Endothelial cell of umbilical vein (primary cell): ENCODE results near the gene PFAS. TPM values are rescaled to one million over a fixed set of nuclear protein-coding genes. Genes with fewer than 3 reads are reported as not detected.

ENCODE experiments used
- BruUV-seq: library from RNA; stranded (reverse); fragments of 400-500 nt; replicated peaks from 2 replicates; lab custom pipeline; 2021; lab: Mats Ljungman, UMichigan
- CTCF ChIA-PET: fragments of 300-600, 350-600 bp; sonication (Branson Sonifier 250); formaldehyde crosslinking; loops from one replicate; lab custom pipeline; 2021; ENCODE audit warnings: antibody characterized with exemption, inconsistent platforms; lab: Charles Lee
- POLR2A ChIA-PET: fragments of 300-600, 350-600 bp; sonication (Branson Sonifier 250); formaldehyde crosslinking; loops from one replicate; lab custom pipeline; 2021; ENCODE audit warnings: antibody characterized with exemption, inconsistent platforms; lab: Charles Lee
- DNase-seq: peaks from one replicate; pipeline ENCODE4 v3.0.0-alpha.2; 2011; ENCODE audit warnings: low read depth, low spot score
- FAIRE-seq: peaks from 2 replicates; lab custom pipeline; 2011; peaks lifted over from hg19 to GRCh38; lab: Jason Lieb, UNC
- H2AFZ ChIP-seq: 2 replicates; pipeline ENCODE4 v1.6.0; 2012; ENCODE audit warnings: low read depth, low read length, control low read depth, inconsistent platforms
- H3K27ac ChIP-seq: 2 replicates; pipeline ENCODE4 v1.5.1; 2011; ENCODE audit warnings: low read depth, mild to moderate bottlenecking, control low read depth, low read length, moderate library complexity; ENCODE audit not compliant: insufficient read depth
- H3K27me3 ChIP-seq, 2 experiments: 2 replicates each; pipeline versions ENCODE4 v1.6.0 to v1.6.1; 2011; ENCODE audit warnings: low read length in 2 of 2, mixed read lengths in 1 of 2; ENCODE audit not compliant: control insufficient read depth in 2 of 2, insufficient read depth in 2 of 2
- H3K36me3 ChIP-seq, 2 experiments: 2 replicates in 1 of 2; 3 replicates in 1 of 2; pipeline ENCODE4 v1.5.1; 2011; ENCODE audit warnings: low read length in 2 of 2, mild to moderate bottlenecking in 1 of 2, moderate library complexity in 1 of 2; ENCODE audit not compliant: control insufficient read depth in 2 of 2, insufficient read depth in 2 of 2; ENCODE audit errors: extremely low read depth in 1 of 2
- H3K4me1 ChIP-seq: 3 replicates; pipeline ENCODE4 v1.5.1; 2011; ENCODE audit warnings: mild to moderate bottlenecking, low read length; ENCODE audit not compliant: control insufficient read depth, insufficient read depth; ENCODE audit errors: extremely low read depth
- H3K4me2 ChIP-seq: 2 replicates; pipeline ENCODE4 v1.6.1; 2011; ENCODE audit warnings: low read length, control low read depth, mixed read lengths; ENCODE audit not compliant: insufficient read depth
- H3K4me3 ChIP-seq, 3 experiments: fragments of 200-600 bp in 1 of 3; sonication (generic), shearing (Covaris generic) in 1 of 3; replicated peaks in 1 of 3; 2 replicates each; pipeline ENCODE4 v1.5.1; 2011 to 2016; ENCODE audit warnings: control low read depth in 3 of 3, low read length in 3 of 3, mild to moderate bottlenecking in 2 of 3, inconsistent platforms in 1 of 3, low read depth in 1 of 3, moderate library complexity in 1 of 3; ENCODE audit not compliant: insufficient read depth in 1 of 3
- H3K79me2 ChIP-seq: 2 replicates; pipeline ENCODE4 v1.6.0; 2012; ENCODE audit warnings: low read length, inconsistent platforms; ENCODE audit not compliant: control insufficient read depth, insufficient read depth
- H3K9ac ChIP-seq: replicated peaks from 2 replicates; pipeline ENCODE3; 2011; ENCODE audit warnings: low read length, control low read depth; ENCODE audit not compliant: insufficient read depth; ENCODE audit errors: extremely low read depth
- H3K9me1 ChIP-seq: replicated peaks from 3 replicates; pipeline ENCODE4 v1.6.0; 2011; ENCODE audit warnings: mild to moderate bottlenecking, low read length; ENCODE audit not compliant: control insufficient read depth, insufficient read depth; ENCODE audit errors: extremely low read depth
- H3K9me3 ChIP-seq: replicated peaks from 2 replicates; pipeline ENCODE4 v1.5.1; 2012; ENCODE audit warnings: low read length, inconsistent platforms; ENCODE audit not compliant: control insufficient read depth, insufficient read depth
- H4K20me1 ChIP-seq: replicated peaks from 2 replicates; pipeline ENCODE3; 2011; ENCODE audit warnings: mild to moderate bottlenecking, low read length; ENCODE audit not compliant: control insufficient read depth, insufficient read depth; ENCODE audit errors: extremely low read depth
- FOS ChIP-seq: IDR thresholded peaks from 2 replicates; pipeline ENCODE4 v1.6.1; 2011; ENCODE audit warnings: mild to moderate bottlenecking, low read length, moderate library complexity, borderline replicate concordance; ENCODE audit not compliant: insufficient read depth
- GATA2 ChIP-seq: IDR thresholded peaks from 2 replicates; pipeline ENCODE4 v1.7.0; 2011; ENCODE audit warnings: low read depth, mild to moderate bottlenecking, moderate library complexity, mixed read lengths, low read length; ENCODE audit not compliant: insufficient read length, insufficient read depth
- JUN ChIP-seq: IDR thresholded peaks from 2 replicates; pipeline ENCODE4 v1.6.1; 2011; ENCODE audit warnings: borderline replicate concordance, low read depth; ENCODE audit not compliant: insufficient read length, insufficient read depth
- MYC ChIP-seq: IDR thresholded peaks from one replicate; pipeline ENCODE4 v1.6.1; 2011; ENCODE audit warnings: mild to moderate bottlenecking, low read depth, low read length
- dilution Hi-C: fragments of 300-500 bp; cut with MboI; formaldehyde crosslinking; loops from one replicate; pipeline ENCODE4 v1.15.0; 2019; ENCODE audit warnings: low sequenced_read_pairs; ENCODE audit not compliant: extremely low pct_ligation_motif_present
- intact Hi-C: fragments of 100-400 bp; cut with micrococcal nuclease; formaldehyde crosslinking; loops from one replicate; pipeline ENCODE4 v1.10.0; 2022
- polyA plus RNA-seq, 4 experiments: library from polyadenylated mRNA; depleted of rRNA in 3 of 4; stranded (reverse) in 3 of 4; unstranded in 1 of 4; fragments of >200 nt; gene quantifications; 2 replicates each; pipeline versions ENCODE4 v1.2.1 to v1.2.3, GENCODE V29; 2011 to 2012; ENCODE audit warnings: missing spikeins in 1 of 4
- total RNA-seq: library from RNA; stranded (reverse); gene quantifications from 2 replicates; pipeline ENCODE4 v1.2.3, GENCODE V29; 2021

PFAS gene
- total and polyA plus RNA-seq, 2 donors (not counting 3 experiments of a cell fraction or from before 2014, with no cell fraction given): 34.1 to 108 TPM

GRCh38 chr17:8223356-8224126 is 25.5 kb upstream of the PFAS start:
- peak overlapping the region; percentile 57 for H2AFZ ChIP-seq
- DNase-seq (no peak), FAIRE-seq (no peak)
- dilution Hi-C loops (no loop called here), intact Hi-C loops (no loop called here)
- TF ChIP-seq GATA2: no peak
- no peaks in the 10 kb centered on the region for H4K20me1 ChIP-seq
- H3K9me1 ChIP-seq: no peaks in the 10 kb centered on the region
- H3K79me2 ChIP-seq: no peaks in the 10 kb centered on the region
- H3K4me3 ChIP-seq: peak overlapping the region in 2 of 3 experiments; percentile 41 to 58
- ChIA-PET CTCF (interaction anchor here (1.0 to 3.4 kb wide), 8 partner anchors 15 to 163 kb away, joined by 3 to 34 read pairs (median 4); partner anchors contain the start of genes BORCS6 and CTC1), POLR2A (interaction anchor here (0.9 to 1.1 kb wide), 3 partner anchors 25 to 50 kb away, joined by 4 to 6 read pairs (median 5); no protein-coding TSS in a partner anchor)
- peak overlapping the region; percentile 60 for H3K4me2 ChIP-seq
- BruUV-seq: TSS peak; percentile 19
- no peaks in the 10 kb centered on the region for H3K9me3 ChIP-seq
- peak overlapping the region; percentile 90 for H3K27ac ChIP-seq
- peaks cover 9% of the 10 kb centered on the region for H3K4me1 ChIP-seq
- H3K36me3 ChIP-seq: peaks cover 0 to 8% of the 10 kb centered on the region in 2 experiments
- H3K9ac ChIP-seq: peak overlapping the region; percentile 66
- H3K27me3 ChIP-seq: no peaks in the 10 kb centered on the region

- no TSS peak for BruUV-seq
- intact Hi-C loops: no loop called here
- POLR2A ChIA-PET: interaction anchor here (1.0 kb wide), 1 partner anchor 33 kb away, joined by 5 read pairs; no protein-coding TSS in a partner anchor
Observed at GRCh38 chr17:8224891-8225812, 23.9 kb upstream of the PFAS start.

More at GRCh38 chr17:8224891-8225812, 23.9 kb upstream of the PFAS start:
- Histone ChIP-seq H3K79me2 (no peaks in the 10 kb centered on the region), H3K4me2 (no peak overlapping the region), H3K36me3 (peaks cover 2 to 21% of the 10 kb centered on the region in 2 experiments), H3K4me3 (no peak overlapping the region), H3K9me1 (no peaks in the 10 kb centered on the region), H3K27me3 (no peaks in the 10 kb centered on the region), H3K9me3 (no peaks in the 10 kb centered on the region), H3K9ac (no peak overlapping the region), H3K4me1 (peaks cover 9% of the 10 kb centered on the region), H4K20me1 (no peaks in the 10 kb centered on the region), H3K27ac (no peak overlapping the region), H2AFZ (no peak overlapping the region)
- dilution Hi-C loops: no loop called here
- TF ChIP-seq FOS (no peak), MYC (no peak), JUN (no peak)
- FAIRE-seq: no peak
- DNase-seq: no peak
- CTCF ChIA-PET: interaction anchor here (1.7 kb wide), 1 partner anchor 36 kb away, joined by 4 read pairs; no protein-coding TSS in a partner anchor
